HCT116 (cell line): ENCODE measurements around the gene PXDN. TPM values are rescaled to one million over a fixed set of nuclear protein-coding genes. Genes with fewer than 3 reads are reported as not detected.

Source experiments
- ATAC-seq: fragments of 200-7000 bp; cut with Tn5 transposase; 2 replicates; pipeline ENCODE4 v1.9.1; 2020; ENCODE audit warnings: mild to moderate bottlenecking, moderate library complexity
- BruUV-seq: library from RNA; stranded (reverse); fragments of 400-500 nt; replicated peaks from 2 replicates; lab custom pipeline; 2021; lab: Mats Ljungman, UMichigan
- CTCF ChIA-PET: fragments of 300-600 bp; sonication (Branson Sonifier 250); formaldehyde crosslinking; loops from one replicate; lab custom pipeline; 2021; ENCODE audit warnings: antibody characterized with exemption; lab: Charles Lee
- POLR2A ChIA-PET: fragments of 300-600, 350-600 bp; sonication (Branson Sonifier 250); formaldehyde crosslinking; loops from one replicate; lab custom pipeline; 2021; ENCODE audit warnings: antibody characterized with exemption; lab: Charles Lee
- RAD21 ChIA-PET, 2 experiments: fragments of 300-600 bp; sonication (Branson Sonifier 250); formaldehyde crosslinking; loops; one replicate each; lab custom pipeline; 2023; ENCODE audit warnings: low total read pairs in 2 of 2; ENCODE audit not compliant: uncharacterized antibody in 2 of 2, unreplicated experiment in 2 of 2, low non-redundant PET in 1 of 2; lab: Charles Lee
- DNase-seq: peaks from one replicate; pipeline ENCODE4 v3.0.0-alpha.2; 2010; ENCODE audit warnings: low read depth, low spot score
- H2AFZ ChIP-seq: fragments of 200-600 bp; shearing (Covaris generic), sonication (generic); 2 replicates; pipeline ENCODE4 v1.6.1; 2017; ENCODE audit warnings: low read depth, mixed run types, mixed read lengths, antibody characterized with exemption, low read length; ENCODE audit not compliant: poor library complexity, severe bottlenecking
- H3K27ac ChIP-seq: 2 replicates; pipeline ENCODE4 v1.5.1; 2012; ENCODE audit warnings: low read depth, low read length
- H3K27me3 ChIP-seq: fragments of 200-600 bp; sonication (generic); 2 replicates; pipeline ENCODE4 v1.6.1; 2016; ENCODE audit warnings: mixed run types, low read length, mixed read lengths; ENCODE audit not compliant: insufficient read depth
- H3K36me3 ChIP-seq, 2 experiments: fragments of 200-500 bp in 1 of 2; fragments of 200-600 bp in 1 of 2; sonication (Bioruptor generic) in 1 of 2; sonication (generic) in 1 of 2; 2 replicates each; pipeline versions ENCODE4 v1.5.1 to v1.6.1; 2014 to 2016; ENCODE audit warnings: low read length in 2 of 2, inconsistent platforms in 1 of 2, mixed read lengths in 1 of 2, mixed run types in 1 of 2; ENCODE audit not compliant: insufficient read depth in 2 of 2, control insufficient read depth in 1 of 2
- H3K4me1 ChIP-seq, 2 experiments: fragments of 200-600 bp in 1 of 2; sonication (generic) in 1 of 2; 2 replicates each; pipeline versions ENCODE4 v1.5.1 to v1.6.1; 2012 to 2017; ENCODE audit warnings: low read length in 2 of 2, inconsistent platforms in 1 of 2, mild to moderate bottlenecking in 1 of 2, mixed read lengths in 1 of 2, mixed run types in 1 of 2, moderate library complexity in 1 of 2; ENCODE audit not compliant: insufficient read depth in 2 of 2, control insufficient read depth in 1 of 2
- H3K4me2 ChIP-seq: fragments of 200-600 bp; sonication (generic); 2 replicates; pipeline ENCODE4 v1.6.1; 2017; ENCODE audit warnings: mixed run types, low read length, mixed read lengths
- H3K4me3 ChIP-seq, 2 experiments: fragments of 200-600 bp in 1 of 2; sonication (generic) in 1 of 2; replicated peaks in 1 of 2; 2 replicates each; pipeline ENCODE4 v1.5.1; 2011 to 2016; ENCODE audit warnings: low read length in 2 of 2, control low read depth in 1 of 2, low read depth in 1 of 2, mild to moderate bottlenecking in 1 of 2, mixed read lengths in 1 of 2, mixed run types in 1 of 2
- H3K79me2 ChIP-seq: fragments of 200-600 bp; sonication (generic); 2 replicates; pipeline ENCODE4 v1.6.1; 2017; ENCODE audit warnings: mild to moderate bottlenecking, mixed run types, low read length, moderate library complexity, mixed read lengths; ENCODE audit not compliant: insufficient read depth
- H3K9ac ChIP-seq: fragments of 200-600 bp; sonication (generic); 2 replicates; pipeline ENCODE4 v1.6.1; 2016; ENCODE audit warnings: low read length, mixed read lengths
- H3K9me2 ChIP-seq: fragments of 200-600 bp; sonication (generic), shearing (Covaris generic); 2 replicates; pipeline ENCODE4 v1.6.1; 2017; ENCODE audit warnings: mixed run types, mild to moderate bottlenecking, moderate library complexity; ENCODE audit not compliant: insufficient read depth
- H3K9me3 ChIP-seq, 2 experiments: fragments of 200-500 bp in 1 of 2; fragments of 200-600 bp in 1 of 2; sonication (Bioruptor generic) in 1 of 2; sonication (generic) in 1 of 2; 2 replicates each; pipeline ENCODE4 v1.6.1; 2014 to 2017; ENCODE audit warnings: low read length in 2 of 2, mixed read lengths in 2 of 2, inconsistent platforms in 1 of 2, low read depth in 1 of 2, mild to moderate bottlenecking in 1 of 2, mixed run types in 1 of 2, moderate library complexity in 1 of 2; ENCODE audit not compliant: control insufficient read depth in 1 of 2, insufficient read depth in 1 of 2
- H4K20me1 ChIP-seq: fragments of 200-600 bp; sonication (generic), shearing (Covaris generic); 2 replicates; pipeline ENCODE4 v1.6.1; 2017; ENCODE audit warnings: mixed run types, mild to moderate bottlenecking, moderate library complexity; ENCODE audit not compliant: insufficient read depth
- CTCF ChIP-seq, 3 experiments: fragments of 200-600 bp in 1 of 3; sonication (generic) in 1 of 3; IDR thresholded peaks in 2 of 3; conservative IDR thresholded peaks in 1 of 3; 2 replicates each; pipeline ENCODE4 v1.5.1; 2012 to 2017; ENCODE audit warnings: low read depth in 2 of 3, low read length in 2 of 3, antibody characterized with exemption in 1 of 3, borderline replicate concordance in 1 of 3, control low read depth in 1 of 3, mild to moderate bottlenecking in 1 of 3, mixed read lengths in 1 of 3, mixed run types in 1 of 3, moderate library complexity in 1 of 3; ENCODE audit not compliant: insufficient read depth in 1 of 3
- EGR1 ChIP-seq: IDR thresholded peaks from 2 replicates; pipeline ENCODE4 v1.6.1; 2012; ENCODE audit warnings: low read depth
- ELF1 ChIP-seq: IDR thresholded peaks from 2 replicates; pipeline ENCODE4 v1.6.1; 2012; ENCODE audit warnings: low read depth, borderline replicate concordance
- EZH2 ChIP-seq: fragments of 200-600 bp; sonication (generic); IDR thresholded peaks from 2 replicates; pipeline ENCODE4 v1.6.1; 2017; ENCODE audit warnings: antibody characterized with exemption, mixed run types
- EZH2phosphoT487 ChIP-seq: fragments of 200-600 bp; IDR thresholded peaks from 2 replicates; pipeline ENCODE4 v1.6.1; 2018; ENCODE audit warnings: antibody characterized with exemption, borderline replicate concordance
- FOSL1 ChIP-seq: IDR thresholded peaks from 2 replicates; pipeline ENCODE4 v1.6.1; 2012; ENCODE audit warnings: low read depth
- MAX ChIP-seq: IDR thresholded peaks from 2 replicates; pipeline ENCODE4 v1.6.1; 2012
- RAD21 ChIP-seq: IDR thresholded peaks from 2 replicates; pipeline ENCODE4 v1.6.1; 2012; ENCODE audit warnings: low read depth, mild to moderate bottlenecking
- SP1 ChIP-seq: IDR thresholded peaks from 2 replicates; pipeline ENCODE4 v1.6.1; 2012; ENCODE audit warnings: low read depth
- SRF ChIP-seq: IDR thresholded peaks from 2 replicates; pipeline ENCODE4 v1.6.1; 2012; ENCODE audit warnings: low read depth
- ZFX ChIP-seq: fragments of 450-650 bp; IDR thresholded peaks from 2 replicates; pipeline ENCODE4 v1.6.1; 2017
- intact Hi-C: fragments of 100-400 bp; cut with micrococcal nuclease; formaldehyde crosslinking; loops from 2 replicates; pipeline ENCODE4 v1.10.0; 2022
- total RNA-seq: library from RNA; stranded (reverse); gene quantifications from one replicate; pipeline ENCODE4 v1.2.1, GENCODE V29; 2021; ENCODE audit not compliant: unreplicated experiment

The PXDN gene
- total RNA-seq, 1 experiment from 2014 or later, result 10.7 TPM

GRCh38 chr2:1697601-1698000 lies 46.7 kb downstream of the PXDN start:
- intact Hi-C loops, result no loop called here
- no peak for ATAC-seq
- CTCF ChIA-PET, result no interaction called here
- DNase-seq, result no peak
- no peaks in the 10 kb centered on the region for H3K9me3 ChIP-seq
- TF ChIP-seq CTCF (IDR thresholded peaks at IDR 0.05 in 2 of 3, conservative IDR thresholded peaks at IDR 0.05 in 1 of 3; ENCODE audit: borderline replicate concordance in 1 of 3, insufficient read depth in 1 of 3, low read depth in 2 of 3, low read length in 2 of 3) (no peak), EGR1 (no peak), SRF (no peak), EZH2 (no peak), EZH2phosphoT487 (no peak), ELF1 (no peak), ZFX (no peak), MAX (no peak), FOSL1 (no peak), RAD21 (no peak), SP1 (no peak)
- TF ChIP-seq, all 23 proteins: peak for 0
- H3K9ac ChIP-seq, result no peak overlapping the region
- no peak overlapping the region for H2AFZ ChIP-seq
- no peaks in the 10 kb centered on the region for H4K20me1 ChIP-seq
- RAD21 ChIA-PET, result no interaction called here
- H3K79me2 ChIP-seq, result no peaks in the 10 kb centered on the region
- H3K4me3 ChIP-seq, result no peak overlapping the region
- H3K4me1 ChIP-seq, result peaks cover 6 to 8% of the 10 kb centered on the region in 2 experiments; a peak in 2 of 4 replicates
- POLR2A ChIA-PET, result no interaction called here
- no TSS peak for BruUV-seq
- H3K27ac ChIP-seq, result no peak overlapping the region
- no peaks in the 10 kb centered on the region for H3K9me2 ChIP-seq
- no peaks in the 10 kb centered on the region for H3K27me3 ChIP-seq
- H3K36me3 ChIP-seq, result no peaks in the 10 kb centered on the region
- H3K4me2 ChIP-seq, result no peak overlapping the region
